Measurements from ENCODE around the gene LBP. TPM values are rescaled to one million over a fixed set of nuclear protein-coding genes. Genes with fewer than 3 reads are reported as not detected.

Gene LBP
- total and polyA plus RNA-seq, 8 donors, result 0.08 to 2.4 TPM; not detected in 6

DNA sequence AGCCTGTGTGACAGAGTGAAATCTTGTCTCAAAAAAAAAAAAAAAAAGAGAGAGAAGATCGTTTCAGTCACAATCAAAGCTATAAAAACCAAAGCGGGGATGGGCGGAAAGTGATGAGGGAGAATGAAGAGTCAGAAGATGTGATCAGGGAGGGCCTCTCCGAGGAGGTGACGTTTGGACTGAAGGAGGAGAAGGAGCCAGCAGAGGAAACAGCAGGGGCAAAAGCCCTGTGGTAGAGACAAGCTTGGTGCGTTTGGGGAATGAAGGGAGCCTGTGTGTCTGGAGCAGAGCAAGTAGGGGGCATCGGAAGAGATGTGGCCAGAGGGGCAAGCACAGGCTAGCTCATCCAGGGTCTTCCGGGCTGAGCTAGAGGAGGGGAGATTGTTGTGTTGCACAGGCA is 14.5 kb upstream of the LBP start:
- no peak for TF ChIP-seq EP300 (IDR thresholded peaks at IDR 0.05)
- no peak for TF ChIP-seq POLR2AphosphoS5 (IDR thresholded peaks at IDR 0.05)
- TF ChIP-seq, protein P1, sequence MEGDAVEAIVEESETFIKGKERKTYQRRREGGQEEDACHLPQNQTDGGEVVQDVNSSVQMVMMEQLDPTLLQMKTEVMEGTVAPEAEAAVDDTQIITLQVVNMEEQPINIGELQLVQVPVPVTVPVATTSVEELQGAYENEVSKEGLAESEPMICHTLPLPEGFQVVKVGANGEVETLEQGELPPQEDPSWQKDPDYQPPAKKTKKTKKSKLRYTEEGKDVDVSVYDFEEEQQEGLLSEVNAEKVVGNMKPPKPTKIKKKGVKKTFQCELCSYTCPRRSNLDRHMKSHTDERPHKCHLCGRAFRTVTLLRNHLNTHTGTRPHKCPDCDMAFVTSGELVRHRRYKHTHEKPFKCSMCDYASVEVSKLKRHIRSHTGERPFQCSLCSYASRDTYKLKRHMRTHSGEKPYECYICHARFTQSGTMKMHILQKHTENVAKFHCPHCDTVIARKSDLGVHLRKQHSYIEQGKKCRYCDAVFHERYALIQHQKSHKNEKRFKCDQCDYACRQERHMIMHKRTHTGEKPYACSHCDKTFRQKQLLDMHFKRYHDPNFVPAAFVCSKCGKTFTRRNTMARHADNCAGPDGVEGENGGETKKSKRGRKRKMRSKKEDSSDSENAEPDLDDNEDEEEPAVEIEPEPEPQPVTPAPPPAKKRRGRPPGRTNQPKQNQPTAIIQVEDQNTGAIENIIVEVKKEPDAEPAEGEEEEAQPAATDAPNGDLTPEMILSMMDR (IDR thresholded peaks at IDR 0.05), result no peak
- TF ChIP-seq POLR2A (IDR thresholded peaks at IDR 0.05), result no peak
- H3K4me3 ChIP-seq, result no peak overlapping the region
- no peaks in the 10 kb centered on the region for H3K36me3 ChIP-seq
- intact Hi-C loops (cut with DNase I; ENCODE audit: low total_unique reads), result no loop called here
- no peaks in the 10 kb centered on the region for H3K9me3 ChIP-seq
- DNase-seq, result no peak
- H3K27me3 ChIP-seq, result peaks cover 0 to 45% (median 0%) of the 10 kb centered on the region in 3 donors
- 80 to 85% (median 82%) methylated on average over 8 of the region's 8 CpGs for whole genome bisulfite sequencing, 5 donors
- H3K4me1 ChIP-seq, result no peaks in the 10 kb centered on the region
- no peak overlapping the region for H3K27ac ChIP-seq

DNA sequence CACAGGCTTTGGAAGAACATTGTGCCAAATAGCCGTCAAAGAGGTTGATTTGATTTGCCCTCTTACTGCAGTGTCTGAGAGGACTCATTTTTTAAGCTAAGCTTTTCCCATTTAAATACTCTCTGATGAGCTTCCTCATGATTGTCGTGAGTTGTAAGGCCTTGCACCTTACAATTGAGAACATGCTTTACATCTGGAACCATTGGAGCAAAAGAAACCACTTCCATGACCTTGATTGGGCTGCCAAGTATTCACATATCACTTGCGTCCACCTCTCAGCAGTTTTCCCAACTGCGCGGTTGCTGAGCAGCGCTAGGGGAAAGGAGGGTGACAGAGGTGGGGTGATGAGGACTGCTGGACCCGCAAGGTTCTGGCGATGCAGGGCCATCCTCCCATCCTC is 12.3 kb upstream of the LBP start:
- WGBS, 5 donors, result 72 to 86% (median 81%) methylated on average over 8 of the region's 8 CpGs
- H3K4me1 ChIP-seq, result no peaks in the 10 kb centered on the region
- DNase-seq, result no peak

DNA sequence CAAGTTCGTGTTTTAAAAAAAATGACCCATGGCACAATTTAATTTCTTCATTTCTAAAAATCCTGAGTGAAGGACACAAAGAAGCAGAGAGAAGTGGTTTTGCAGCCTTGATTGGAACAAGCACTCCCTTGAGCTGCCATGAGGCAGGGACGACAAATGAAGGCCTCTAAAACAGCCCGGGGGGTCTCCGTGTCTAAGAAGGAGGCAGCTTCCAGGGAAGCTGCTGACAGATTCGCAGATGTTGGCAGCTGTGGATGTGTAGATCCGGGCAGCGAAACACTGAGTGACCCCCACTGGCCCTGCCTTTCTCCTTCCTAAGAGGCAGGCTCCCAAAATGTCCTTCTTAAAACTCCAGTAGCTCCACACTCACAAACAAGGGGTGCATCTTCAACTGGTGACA is 9.6 kb upstream of the LBP start:
- Histone ChIP-seq H3K27me3 (peaks cover 0 to 33% (median 0%) of the 10 kb centered on the region in 3 donors), H3K27ac (no peak overlapping the region), H3K9me3 (peaks cover 6 to 13% (median 9%) of the 10 kb centered on the region in 4 donors), H3K4me1 (no peaks in the 10 kb centered on the region), H3K4me3 (no peak overlapping the region), H3K36me3 (no peaks in the 10 kb centered on the region)
- peak in 1 of 2 donors; percentile 26 for DNase-seq
- no peak for TF ChIP-seq EP300 (IDR thresholded peaks at IDR 0.05)
- TF ChIP-seq POLR2A (IDR thresholded peaks at IDR 0.05), result no peak
- TF ChIP-seq, protein P1 (IDR thresholded peaks at IDR 0.05), result no peak
- 32 to 57% (median 48%) methylated on average over 7 of the region's 7 CpGs for WGBS, 5 donors
- intact Hi-C loops (cut with DNase I; ENCODE audit: low total_unique reads), result no loop called here

More for the DNA sequence above, 12.3 kb upstream of the LBP start:
- peaks cover 6 to 13% (median 9%) of the 10 kb centered on the region in 4 donors for H3K9me3 ChIP-seq
- no peak overlapping the region for H3K4me3 ChIP-seq
- H3K36me3 ChIP-seq, result no peaks in the 10 kb centered on the region
- H3K27me3 ChIP-seq, result peaks cover 0 to 47% (median 0%) of the 10 kb centered on the region in 3 donors
- H3K27ac ChIP-seq, result no peak overlapping the region
- intact Hi-C loops (cut with DNase I; ENCODE audit: low total_unique reads), result no loop called here
- TF ChIP-seq EP300 (IDR thresholded peaks at IDR 0.05) (no peak), POLR2AphosphoS5 (IDR thresholded peaks at IDR 0.05) (no peak), POLR2A (IDR thresholded peaks at IDR 0.05) (no peak)
- TF ChIP-seq, protein P1 (IDR thresholded peaks at IDR 0.05), result no peak

DNA sequence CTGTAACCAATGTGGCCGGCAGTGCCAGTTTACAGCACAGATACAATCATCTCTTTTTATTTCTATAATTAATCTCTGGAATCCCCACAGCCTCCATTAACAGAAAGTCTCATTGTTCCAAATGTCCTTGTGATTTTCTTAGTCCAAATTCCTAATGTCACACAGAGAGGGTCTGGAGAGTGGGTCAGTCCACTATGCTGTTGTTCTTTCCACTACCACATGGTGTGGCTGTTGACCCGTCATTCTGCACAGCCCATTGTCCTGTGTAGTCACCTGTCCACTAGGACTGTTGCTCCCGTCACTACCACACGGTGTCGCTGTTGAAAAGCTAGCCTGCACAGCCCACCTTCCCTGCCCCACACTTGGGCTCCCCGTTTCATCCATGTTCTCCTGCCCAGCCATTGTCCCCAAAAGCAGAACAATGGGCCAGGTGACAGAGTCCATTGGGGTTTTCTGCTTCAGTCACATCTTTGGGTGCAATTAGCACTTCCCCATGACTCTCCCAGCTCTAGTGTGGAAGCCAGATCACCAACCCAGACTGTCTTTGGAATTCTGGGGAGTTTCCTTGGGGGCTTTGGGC is 8.6 kb upstream of the LBP start:
- intact Hi-C loops (cut with DNase I; ENCODE audit: low total_unique reads), result no loop called here
- DNase-seq, result peak in 1 of 2 donors; percentile 35
- Histone ChIP-seq H3K27ac (no peak overlapping the region), H3K9me3 (peaks cover 6 to 13% (median 9%) of the 10 kb centered on the region in 4 donors), H3K4me1 (peaks cover 0 to under 1% (median 0%) of the 10 kb centered on the region in 4 donors), H3K27me3 (peaks cover 0 to 29% (median 0%) of the 10 kb centered on the region in 3 donors), H3K36me3 (no peaks in the 10 kb centered on the region), H3K4me3 (no peak overlapping the region)
- WGBS, 5 donors, result 36 to 45% (median 40%) methylated on average over 6 of the region's 6 CpGs
- TF ChIP-seq, protein P1 (IDR thresholded peaks at IDR 0.05), result no peak
- TF ChIP-seq POLR2AphosphoS5 (IDR thresholded peaks at IDR 0.05) (no peak), EP300 (IDR thresholded peaks at IDR 0.05) (no peak), POLR2A (IDR thresholded peaks at IDR 0.05) (no peak)

All from stomach (tissue), 9 donors.